Stimulated activated CD4-positive, alpha-beta T cell treated with anti-CD3 and anti-CD28 coated beads, Interleukin-4, amount 100 ng/mL, for 24 hours (primary cell): ENCODE data around the gene ADTRP.
"Not testable (repeated sequence)": the region's sequence is repeated elsewhere in the genome, so short reads cannot be mapped to it uniquely, and the experiment has no call there.

ENCODE experiments used
- DNase-seq: peaks from one replicate; pipeline ENCODE4 v3.0.0-alpha.2; 2020

ADTRP gene

DNA sequence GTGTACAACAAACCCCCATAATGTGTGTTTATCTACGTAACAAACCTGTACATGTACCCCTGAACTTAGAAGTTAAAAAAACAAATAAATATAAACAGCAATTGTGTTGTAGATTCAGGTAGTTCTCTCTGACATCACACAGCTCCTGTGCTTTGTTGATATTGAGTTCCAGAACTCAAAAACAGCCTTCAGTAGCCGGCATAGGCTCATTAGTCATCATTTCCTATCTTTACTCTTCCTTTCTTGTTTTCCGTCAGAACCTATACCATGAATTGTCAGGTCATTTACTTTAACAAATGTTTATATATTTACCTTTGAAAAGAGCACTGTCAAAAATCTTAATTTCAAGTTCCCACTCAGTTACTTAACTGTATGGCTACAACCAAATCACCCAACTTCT, 88.8 kb downstream of the ADTRP start:
- DNase-seq, result no peak

DNA sequence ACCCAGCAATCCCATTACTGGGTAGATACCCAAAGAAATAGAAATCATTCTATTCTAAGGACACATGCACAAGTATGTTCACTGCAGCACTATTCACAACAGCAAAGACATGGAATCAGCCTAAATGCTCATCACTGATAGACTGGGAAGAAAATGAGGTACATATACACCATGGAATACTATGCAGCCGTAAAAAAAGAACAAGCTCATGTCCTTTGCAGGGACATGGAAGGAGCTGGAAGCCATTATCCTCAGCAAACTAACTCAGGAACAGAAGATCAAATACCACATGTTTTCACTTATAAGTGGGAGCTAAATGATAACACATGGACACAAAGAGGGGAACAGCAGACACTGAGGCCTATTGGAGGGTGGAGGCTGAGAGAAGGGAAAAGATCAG, 89.2 kb downstream of the ADTRP start:
- not testable (repeated sequence) for DNase-seq

DNA sequence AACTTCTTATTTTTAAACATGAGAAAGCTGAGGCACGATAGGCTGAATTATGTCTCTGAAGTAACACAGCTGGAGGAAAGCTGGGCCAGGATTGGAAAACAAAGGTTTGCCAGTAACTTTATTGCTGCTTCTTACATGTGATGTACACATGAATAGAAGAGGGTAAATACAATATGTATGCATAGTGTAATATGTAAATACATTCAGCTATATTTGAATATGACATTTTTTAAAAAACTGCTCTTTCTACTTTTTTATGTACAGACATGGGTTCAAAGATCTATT, 90.2 kb downstream of the ADTRP start:
- DNase-seq, result no peak

DNA sequence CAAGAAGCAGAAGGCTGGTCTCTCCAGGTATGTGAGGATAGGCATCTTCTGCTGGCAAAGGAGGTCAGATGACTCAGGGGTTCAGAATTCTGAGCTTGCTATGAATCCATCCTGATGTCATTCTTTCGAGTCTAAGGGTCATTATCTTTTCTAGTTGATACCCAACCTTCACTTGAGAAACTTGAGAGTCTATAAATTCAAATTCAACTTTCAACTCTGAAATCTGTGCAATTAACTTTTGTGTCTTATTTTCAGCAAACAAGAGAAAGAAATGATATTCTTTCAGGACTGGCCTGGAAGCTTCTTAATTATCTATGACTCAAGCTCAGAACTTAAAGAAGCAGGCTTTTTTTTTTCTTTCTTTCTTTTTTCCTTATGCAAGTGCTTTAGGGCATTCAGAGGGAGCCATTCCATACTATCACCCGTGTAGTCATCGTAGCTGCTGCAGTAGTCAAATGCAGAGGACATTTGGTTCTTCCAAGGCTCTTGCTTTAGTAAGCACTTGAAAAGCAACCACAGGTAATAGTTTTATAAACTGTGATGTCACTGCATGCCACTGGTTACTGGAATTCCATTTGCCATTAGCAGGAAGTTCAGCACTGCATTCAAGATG, 93.0 kb downstream of the ADTRP start:
- DNase-seq, result no peak

DNA sequence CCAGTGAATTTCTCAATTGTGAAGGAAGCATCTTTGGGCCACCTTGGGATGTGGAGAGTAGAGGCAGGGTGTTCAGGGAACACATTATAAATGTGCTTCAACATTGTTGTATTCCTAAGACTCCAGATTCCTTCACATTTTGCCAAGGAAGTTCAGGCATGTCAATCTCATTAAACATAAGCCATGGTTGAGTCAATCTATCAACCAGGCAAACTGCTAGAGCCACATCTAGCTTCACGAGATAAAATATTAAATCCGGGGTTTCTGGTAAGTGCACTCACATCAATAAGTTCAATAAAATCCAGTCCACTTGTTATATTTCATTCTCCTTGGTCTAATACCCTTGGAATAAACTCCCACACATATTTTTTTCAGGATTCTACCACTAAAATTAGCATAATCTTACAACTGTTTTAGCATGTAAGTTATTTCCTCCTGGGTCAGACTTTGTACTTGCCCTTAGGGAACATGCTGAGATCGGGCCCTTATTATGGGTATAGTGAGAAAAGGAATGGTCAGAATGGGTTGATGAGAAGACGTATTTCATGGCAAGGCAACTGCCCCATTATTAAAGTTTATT, 93.6 kb downstream of the ADTRP start:
- DNase-seq, result no peak

DNA sequence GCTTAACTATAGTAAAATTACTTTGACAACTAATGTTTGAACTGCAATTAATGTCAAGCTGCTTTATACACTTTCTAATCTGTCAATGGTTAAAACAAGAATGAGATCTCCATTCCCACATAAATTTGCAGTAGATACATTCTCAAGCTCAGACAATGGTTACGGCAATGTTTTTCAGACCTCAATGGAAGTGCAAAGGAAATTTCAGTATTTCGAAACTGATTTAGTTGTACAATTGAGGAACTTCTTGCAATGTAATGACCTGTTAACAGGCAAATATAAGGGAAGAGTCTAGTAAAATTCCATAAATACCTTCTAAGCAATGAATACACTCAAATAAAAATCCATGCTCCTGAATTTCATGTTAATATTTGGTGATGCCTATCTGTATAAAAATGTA, 94.7 kb downstream of the ADTRP start:
- DNase-seq, result no peak

DNA sequence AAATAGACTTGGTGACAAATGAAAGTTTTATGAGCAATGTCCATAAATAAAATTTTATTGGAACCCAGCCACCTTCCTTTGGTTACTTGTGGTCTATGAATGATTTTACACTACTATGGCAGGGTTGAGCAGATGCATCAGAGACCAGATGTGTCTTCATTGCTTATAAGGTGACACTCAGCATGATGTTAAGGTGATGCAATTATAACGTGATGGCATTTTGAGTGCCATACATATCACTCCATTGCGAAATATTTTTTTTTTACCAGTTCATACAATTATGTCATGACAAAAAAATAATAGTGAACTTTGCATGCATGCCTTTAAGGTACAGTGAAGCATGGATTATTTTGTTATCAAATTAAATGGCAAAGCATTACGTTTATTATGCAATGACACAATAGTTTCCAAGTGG, 96.0 kb downstream of the ADTRP start:
- DNase-seq, result no peak

DNA sequence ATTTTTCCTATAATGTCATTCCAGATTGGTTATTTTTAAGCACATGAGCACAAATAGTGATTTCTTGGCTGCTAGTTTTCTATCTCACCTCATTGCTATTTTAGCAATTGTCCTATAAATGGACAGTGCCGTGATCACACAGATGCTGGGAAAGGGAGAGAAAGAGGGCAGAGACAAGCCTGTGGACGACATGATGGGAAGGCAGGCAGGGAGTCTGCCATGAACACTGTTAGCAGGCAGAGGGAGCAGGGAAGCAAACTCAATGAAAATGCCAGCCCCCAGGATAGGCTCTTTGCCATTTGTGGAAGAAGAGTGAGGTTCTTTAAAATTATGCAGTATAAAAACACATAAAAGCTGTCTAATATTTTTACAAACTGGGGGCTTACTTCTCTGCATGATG, 96.8 kb downstream of the ADTRP start:
- no peak for DNase-seq

DNA sequence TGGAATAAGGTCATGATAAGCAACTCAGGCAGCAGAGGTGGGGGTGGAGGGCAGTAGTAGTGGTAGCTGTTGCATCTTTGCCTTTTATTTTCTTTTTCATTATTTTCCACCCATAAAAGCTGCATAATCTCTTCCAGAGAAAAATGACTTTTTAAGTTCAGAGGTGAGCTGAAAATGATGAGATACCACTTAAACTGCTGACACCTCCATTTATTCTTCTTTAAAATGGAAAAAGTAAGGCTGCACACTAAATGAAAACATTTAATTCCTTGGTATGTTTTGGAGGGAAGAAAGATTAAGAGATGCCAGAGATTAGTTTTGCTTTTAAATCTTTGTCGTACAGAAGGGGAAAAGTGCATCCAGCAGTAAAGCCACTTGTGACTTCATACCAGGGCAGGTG, 97.2 kb downstream of the ADTRP start:
- DNase-seq, result no peak

DNA sequence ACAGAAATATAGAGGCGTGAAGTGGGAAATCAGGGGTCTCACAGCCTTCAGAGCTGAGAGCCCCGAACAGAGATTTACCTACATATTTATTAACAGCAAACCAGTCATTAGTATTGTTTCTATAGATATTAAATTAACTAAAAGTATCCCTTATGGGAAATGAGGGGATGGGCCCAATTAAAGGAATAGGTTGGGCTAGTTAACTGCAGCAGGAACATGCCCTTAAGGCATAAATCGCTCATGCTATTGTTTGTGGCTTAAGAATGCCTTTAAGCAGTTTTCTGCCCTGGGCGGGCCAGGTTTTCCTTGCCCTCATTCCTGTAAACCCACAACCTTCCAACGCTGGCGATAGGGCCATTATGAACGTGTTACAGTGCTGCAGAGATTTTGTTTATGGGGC, 98.1 kb downstream of the ADTRP start:
- DNase-seq, result not testable (repeated sequence)

DNA sequence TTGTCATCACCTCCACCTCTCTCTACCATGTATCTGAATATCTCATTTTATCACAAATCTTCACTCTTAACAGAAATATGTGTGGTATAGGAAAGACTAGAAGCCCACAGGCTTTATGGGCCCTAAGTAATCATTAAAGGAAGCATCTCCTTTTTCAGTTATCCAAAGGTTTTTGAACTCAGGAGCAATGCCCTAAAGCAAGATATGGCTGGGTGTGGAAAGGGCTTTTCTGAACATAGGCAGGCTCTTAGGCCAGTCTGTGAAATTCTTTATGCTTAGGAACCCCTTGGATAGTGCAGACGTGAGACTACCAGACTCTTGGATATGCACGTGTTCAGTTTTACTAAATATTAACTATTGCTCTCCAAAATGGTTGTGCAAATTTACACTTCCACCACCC, 99.5 kb downstream of the ADTRP start:
- DNase-seq, result no peak

DNA sequence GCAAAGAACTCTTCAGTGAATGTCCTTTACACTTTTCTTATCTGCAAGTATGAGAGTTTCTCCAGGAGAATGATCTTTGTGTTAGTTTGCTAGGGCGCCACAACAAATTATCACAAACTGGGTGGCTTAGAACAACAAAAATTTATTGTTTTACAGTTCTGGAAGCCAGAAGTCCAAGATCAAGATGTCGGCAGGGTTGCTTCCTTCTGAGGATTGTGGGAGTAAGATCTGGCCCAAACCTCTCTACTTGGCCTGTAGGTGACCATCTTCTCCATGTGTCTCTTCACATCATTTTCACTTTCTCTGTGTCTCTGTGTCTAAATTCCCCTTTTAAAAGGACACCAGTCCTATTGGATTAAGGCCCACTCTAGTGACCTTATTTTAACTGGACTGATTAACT, 103.0 kb downstream of the ADTRP start:
- DNase-seq, result no peak

DNA sequence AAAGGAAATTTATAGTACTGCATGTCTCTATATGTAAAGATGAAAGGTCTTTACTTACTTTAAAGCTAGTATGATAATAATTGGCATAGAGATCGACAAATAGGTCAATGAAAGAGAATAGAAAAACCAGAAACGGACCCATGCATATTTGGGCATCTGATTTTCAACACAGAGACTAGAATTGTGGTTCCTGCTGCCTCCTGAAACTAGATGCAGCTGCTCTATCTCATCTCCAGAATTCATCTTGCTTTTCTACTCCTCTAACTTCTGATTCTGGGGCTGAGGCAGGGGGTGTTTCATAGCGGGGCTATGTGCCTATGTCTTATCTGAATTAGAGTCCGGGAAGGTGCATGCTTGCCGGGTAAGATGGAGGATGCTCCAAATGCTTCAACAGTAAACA, 105.9 kb downstream of the ADTRP start:
- DNase-seq, result no peak

DNA sequence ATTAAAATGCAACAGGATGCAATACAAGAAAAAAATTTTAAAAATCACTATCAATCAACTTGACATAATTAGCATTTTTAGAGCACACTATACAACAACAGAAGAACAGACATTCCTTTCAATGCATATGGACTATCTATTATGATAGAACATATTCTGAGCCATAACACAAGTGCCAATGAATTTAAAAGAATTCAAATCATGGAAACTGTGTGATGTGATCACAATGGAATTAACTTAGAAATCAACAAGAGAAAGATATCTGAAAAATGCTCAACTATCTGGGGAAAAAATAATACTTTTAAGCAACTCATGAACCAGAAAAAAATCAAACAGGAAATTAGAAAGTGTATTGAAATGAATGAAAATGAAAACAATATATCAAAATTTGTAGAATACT, 106.3 kb downstream of the ADTRP start:
- no peak for DNase-seq

DNA sequence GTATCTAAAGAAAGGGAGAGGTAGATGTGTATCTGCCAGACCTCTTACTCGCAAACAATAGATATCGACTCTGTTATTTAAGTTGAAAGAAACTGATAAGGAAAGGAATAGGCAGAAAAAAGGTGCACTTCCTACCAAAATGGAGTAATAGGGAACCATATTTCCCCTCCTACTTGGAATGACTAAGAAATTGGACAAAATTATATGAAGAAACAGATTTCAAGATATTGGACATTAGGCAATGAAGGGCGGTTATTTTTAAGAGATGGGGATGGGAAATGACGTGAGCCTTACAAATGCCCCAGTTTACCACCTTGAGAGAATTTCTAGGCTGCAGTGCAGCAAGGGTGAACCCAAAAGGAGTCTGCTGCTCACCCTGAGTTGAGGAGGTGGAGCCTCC, 108.9 kb downstream of the ADTRP start:
- no peak for DNase-seq

DNA sequence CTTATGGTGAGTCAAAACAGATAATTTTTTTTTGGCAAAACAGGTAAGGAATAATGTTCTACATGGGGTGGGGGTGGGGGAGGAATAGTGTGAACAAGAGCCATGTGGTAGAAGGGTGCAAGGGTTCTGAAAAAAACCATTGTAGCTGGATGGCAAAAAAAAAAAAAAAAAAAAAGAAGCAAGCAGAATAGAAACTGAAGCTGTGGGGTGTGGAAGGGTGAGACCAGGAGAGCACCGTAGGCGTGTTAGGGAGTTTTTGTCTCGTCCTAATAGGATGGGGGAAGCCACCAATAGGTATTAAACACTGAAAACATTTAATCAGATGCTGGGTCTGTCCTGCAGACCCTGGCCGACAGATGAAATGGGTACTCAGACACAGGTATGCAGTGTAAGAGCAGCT, 110.1 kb downstream of the ADTRP start:
- no peak for DNase-seq

DNA sequence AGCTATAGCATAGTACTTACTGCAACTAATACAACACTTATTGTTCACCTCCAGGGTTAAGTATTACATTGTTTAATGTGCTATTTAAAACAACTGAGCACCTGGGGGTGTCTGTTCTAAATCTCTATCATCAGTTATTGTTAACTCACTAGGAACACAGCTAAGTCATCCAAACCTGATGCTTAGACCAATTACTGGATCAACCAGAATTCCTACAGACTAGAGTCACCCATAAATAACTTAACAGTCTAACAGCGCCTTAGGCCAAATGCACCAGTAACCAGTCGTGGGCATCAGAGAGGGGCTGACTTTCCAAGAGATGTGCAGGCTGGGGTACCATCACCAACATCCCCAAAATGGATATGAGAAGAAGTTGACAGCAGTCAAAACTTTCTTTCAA, 110.7 kb downstream of the ADTRP start:
- no peak for DNase-seq

DNA sequence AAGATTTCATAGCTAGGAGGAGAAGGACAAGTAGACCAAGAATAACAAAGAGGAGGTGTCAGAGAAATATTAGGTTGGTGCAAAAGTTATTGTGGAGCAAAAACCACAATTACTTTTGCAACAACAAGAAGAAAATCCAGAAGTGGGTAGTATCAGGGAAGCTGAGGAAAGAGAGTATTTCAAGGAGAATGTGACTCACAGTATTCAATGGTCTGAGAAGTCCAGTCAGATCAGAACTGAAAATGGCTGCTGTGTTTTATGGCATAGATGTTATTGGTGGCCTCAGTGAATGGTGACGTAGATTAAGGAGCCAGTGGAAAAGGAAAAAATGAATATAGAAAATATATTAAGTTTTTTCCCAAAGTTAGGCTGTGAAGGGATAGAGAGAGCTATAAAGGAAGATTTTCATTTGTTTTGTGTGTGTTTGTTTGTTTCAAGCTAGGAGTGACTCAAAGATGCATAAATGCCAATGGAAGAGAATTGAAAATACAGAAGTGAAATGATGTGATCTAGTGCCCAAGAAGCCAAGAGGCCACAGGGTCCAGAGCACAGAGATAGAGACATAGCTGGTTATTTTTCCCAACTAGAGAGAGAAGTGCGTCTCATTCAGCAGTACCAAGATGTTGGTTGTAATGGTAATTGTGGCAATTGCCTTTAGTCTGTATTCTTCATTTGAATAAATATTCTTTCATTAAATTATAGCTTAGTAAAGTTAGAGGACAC, 112.8 kb downstream of the ADTRP start:
- no peak for DNase-seq
